GM18907 (cell line): ENCODE results near the gene LY6G6F.
A peak's percentile ranks its signal among the peaks of the same experiment; 100 is the strongest.

Experiments
- ATAC-seq: cut with Tn5 transposase; IDR thresholded peaks from one replicate; pipeline ENCODE4 v1.9.1; 2021; ENCODE audit warnings: mild to moderate bottlenecking, moderate library complexity; ENCODE audit not compliant: unreplicated experiment

The LY6G6F gene

DNA sequence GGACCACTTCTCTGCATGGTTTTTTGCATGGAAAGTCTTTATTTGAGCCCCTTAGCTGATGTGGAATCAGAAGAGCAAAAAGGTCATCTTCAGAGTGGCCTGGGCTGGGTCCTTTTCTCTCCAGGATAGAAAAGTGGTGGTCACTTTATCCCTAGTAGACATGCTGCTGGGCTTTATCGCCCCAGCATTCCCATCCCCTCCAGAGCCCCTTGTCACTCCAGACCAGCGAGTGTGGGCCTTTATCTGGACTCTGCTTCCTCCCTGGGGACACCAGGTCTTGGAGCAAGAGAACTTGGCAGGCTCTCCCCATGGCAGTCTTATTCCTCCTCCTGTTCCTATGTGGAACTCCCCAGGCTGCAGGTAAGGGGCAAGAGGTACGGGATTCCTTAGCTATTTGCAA is at the start of gene LY6G6F:
TSS of gene LY6G6F (plus strand) at position 268 of the 400 bp plus-strand sequence. CDS start at position 309, 41 bp downstream.
- ATAC-seq, result no peak

GRCh38 chr6:31657406-31658157 is 49.1 kb upstream of the LY6G6F start:
- ATAC-seq, result no peak

DNA sequence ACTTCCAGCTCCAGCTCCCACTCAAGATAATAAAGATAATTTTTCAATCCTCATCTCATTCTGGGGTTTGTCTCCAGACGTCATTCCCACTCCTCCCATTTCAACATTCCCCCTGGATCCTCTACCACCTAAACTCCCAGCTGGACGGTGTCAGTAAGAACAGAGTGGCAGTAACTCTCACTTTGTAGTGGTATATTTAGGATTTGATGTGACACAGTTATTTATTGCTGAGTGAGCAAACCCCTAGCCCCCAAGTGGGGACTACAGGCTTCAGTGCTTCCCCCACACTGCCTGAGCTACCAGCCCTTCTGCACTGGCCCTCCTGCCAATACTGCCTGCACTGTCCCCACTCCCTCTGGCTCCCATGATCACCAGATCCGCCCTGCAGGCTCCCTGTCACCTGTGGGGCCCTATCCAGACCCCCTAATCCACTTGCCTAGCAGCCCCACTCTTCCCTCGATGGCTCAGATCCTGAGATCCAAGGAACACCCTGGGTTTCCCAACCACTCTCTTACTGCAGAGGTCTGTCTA is 48.4 kb upstream of the LY6G6F start:
- ATAC-seq, result no peak

- no peak for ATAC-seq
Measured at GRCh38 chr6:31658983-31659648, 47.5 kb upstream of the LY6G6F start.

GRCh38 chr6:31659649-31660380 is 46.9 kb upstream of the LY6G6F start:
- no peak for ATAC-seq

DNA sequence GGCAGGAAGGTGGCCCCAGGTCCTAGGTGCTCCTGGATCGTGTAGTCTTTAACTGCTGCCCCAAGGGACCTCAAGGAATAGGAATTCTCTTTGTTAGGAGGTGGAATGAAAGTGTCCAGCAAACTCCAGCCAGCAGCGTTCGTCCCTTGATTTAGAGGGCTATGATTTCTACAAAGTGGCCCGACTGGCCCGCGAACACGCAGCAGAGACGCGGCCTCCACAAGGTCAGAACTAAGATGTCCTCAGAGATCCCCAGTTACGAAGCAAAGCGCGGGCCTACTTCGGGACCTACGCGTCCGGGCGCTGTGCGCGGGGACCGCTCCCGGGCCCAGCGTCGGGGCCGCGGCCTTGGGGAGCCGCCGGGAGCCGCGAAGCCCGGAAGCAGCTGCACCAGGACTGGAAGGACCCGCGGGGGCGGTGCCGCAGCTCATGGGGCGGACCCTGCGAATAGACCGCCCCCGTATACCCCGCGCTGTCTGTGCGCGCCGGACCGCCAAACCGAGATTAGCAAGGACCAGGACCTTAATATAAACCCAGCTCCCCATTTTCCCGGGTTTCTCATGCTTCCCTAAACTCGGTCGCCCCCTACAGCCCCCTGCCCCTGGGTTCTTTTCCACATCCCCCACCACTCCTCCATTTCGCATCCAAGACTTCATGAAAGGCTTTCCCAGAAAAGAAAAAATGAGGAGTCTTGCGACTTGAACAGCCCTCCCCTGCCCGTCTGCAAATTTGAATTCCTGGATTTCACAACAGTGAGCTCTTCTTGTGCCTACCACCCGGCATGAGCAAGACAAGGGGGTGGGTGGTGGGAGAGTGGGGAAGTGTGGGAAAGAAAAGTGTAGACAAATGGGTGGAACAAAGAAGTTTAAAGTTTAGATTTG is 46.0 kb upstream of the LY6G6F start, which contains the start of gene C6orf47:
TSS of gene C6orf47 (minus strand) at position 398 of the 881 bp plus-strand sequence. CDS start 831 bp downstream, outside the sequence.
- peak; percentile 43 for ATAC-seq

DNA sequence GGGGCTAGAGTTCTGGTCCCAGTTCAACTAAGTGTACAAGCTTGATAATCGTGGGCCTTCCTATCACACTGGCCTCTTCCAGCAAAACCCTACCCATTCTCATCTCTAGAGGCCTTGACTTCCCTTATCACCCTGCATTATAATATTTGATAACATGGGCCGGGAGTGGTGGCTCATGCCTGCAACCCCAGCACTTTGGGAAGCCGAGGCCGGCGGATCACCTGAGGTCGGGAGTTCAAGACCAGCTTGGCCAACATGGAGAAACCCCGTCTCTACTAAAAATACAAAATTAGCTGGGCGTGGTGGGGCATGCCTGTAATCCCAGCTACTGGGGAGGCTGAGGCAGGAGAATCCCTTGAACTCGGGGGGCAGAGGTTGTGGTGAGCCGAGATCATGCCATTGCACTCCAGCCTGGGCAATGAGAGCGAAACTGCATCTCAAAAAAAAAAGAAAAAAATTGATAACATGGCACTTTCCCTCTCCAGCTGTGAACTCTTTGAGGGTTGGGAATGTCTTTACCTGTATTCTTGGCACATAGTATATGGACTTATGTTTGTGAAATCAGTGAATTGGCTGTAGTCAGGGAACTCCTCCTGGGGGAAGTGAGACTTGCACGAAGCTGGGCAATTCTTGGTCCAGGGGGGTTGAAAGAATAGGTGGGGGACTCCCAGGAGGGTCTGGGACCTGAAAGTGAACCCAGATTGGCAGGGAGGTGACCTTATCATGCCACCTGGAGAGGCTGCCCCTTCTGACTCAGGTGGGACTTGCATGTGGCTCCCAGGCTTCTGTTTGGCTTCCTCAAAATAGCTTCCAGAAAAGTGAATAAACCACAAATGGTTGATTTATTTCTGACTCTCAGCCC is 45.2 kb upstream of the LY6G6F start:
- no peak for ATAC-seq

DNA sequence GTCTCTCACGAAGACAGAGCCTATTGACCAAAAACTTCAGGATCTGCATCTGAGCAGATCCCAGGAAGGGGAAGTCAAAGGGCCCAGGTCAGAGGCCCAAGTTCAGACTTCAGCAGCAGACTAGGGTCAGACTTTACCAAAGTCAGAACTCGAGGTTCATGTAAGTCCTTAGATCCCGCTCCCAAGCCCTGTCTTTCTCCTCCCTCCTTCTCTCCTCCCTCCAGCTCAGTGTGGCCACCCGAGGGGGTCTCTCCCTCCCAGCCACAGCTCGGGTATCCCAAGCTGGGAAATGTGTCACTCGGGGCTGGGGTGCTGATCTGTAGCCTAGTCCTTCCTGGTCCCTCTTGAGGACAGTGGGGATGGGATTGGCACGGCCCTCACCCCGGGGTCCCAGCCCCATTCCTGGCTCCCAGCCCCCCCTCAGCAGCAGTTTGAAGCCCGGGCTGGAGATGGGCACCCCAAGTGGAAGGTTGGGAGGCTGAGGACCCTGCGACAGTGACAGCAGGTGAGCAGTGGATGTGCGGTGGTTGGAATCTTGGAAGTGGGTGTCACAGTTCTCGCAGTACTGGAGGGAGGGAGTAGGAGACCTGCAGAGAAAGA is 44.4 kb upstream of the LY6G6F start:
- no peak for ATAC-seq

DNA sequence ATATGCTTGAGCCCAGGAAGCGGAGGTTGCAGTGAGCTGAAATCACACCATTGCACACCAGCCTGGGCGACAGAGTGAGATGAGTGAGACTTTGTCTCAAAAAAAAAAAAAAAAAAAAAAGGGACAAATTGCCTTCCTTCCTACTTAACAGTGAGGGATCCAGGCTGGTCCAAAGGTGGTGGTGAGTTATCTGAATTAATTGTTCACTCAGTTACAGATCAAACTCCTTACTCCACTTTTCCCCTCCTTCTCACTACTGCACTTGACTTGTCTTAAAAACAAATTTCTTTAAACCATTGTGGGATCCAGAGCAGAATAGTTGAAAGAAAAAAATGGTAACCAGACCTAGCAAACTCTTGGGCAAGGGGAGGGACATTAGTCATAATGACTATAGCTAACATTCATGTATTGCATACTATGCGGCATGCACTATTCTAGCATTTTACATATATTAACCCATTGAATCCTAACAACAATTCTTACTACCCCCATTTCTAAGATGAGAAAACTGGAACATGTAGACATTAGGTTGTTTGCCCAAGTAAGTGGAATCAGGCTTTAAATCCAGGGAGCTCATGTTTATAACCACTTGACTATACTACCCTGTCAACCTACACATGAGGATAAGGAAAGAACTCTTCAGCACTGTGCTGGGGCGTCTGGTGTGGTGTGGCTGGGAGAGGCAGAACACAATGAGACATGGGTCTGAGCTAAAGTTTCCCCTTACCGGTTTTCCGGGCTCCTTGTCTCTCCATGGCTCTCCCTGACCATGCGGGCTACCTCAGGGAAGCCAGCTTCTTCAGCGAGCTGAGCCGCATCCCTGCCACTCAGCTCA is 43.3 kb upstream of the LY6G6F start:
- no peak for ATAC-seq

DNA sequence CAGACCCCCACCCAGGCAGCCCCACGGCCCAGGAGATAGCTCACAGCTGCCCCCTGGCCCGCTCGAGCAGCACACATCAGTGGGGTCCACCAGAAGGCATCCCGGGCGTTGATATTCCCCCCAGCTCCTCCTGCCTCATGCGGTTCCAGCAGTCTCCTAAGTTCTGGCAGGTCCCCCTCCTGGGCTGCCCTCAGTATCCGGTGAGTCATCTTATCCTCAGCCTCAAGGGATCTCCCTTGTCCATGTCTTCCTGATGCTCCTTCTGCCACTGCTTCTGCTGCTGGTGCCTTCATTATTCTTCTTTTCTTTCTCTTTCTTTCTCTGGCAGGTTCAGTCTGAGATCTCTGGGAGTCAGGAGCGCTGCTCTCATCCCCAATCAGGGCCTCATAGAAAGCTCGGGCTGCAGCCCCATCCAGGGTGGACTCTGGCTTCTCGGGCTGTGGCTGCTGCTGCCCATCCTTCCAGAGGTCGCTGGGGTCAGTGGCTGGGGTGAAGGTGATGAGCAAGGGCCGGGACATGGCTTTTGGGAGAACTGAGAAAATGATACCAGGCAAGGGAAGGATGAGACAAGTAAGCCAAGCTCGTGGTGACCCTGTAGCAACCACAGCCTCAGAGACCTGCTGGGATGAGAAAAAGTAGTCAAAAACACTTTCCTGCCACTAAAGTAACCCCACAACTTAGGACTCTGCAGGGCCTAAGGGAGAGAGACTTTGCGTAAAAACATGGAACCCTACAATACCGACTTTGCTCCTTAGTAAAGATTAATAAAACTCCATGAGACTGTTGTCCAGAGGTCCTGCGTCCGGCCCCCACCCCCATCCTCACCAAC is 42.5 kb upstream of the LY6G6F start:
- no peak for ATAC-seq

DNA sequence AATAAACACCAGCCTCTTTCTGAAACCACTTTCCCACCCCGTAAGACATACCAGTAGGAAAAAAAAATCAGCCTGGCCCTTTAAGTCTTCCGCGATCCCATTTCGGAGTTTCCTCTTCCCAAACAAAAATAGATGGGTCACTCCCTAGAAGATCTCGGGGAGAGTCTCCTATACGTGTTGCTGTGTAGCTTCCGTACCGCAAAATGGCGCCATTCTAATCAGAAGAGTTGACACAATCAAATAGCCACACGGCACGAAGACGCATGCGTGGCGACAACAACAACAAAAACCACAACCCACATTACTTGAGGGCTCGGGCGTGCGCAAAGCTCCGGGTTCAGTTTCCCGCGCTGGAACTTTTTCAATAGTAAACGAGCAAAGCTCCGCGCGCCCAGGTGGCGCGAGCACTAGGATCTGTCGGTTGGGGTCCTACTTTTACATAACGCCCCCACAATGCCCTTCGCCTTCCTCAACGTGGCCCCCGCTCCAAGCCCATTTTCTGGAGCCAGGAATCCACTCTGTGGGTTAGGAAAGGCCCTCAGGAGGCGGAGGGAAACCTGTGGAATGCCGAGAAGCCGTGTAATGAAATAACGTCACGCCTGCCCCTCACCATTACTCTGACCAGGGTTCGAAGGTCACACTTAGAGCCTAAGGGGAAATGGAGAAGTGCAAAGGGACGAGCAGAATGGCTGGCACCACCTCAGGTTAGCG is 41.7 kb upstream of the LY6G6F start, which contains the start of gene GPANK1:
TSS of gene GPANK1 (minus strand) at position 208 of the 711 bp plus-strand sequence. CDS start 519 bp downstream, outside the sequence.
- ATAC-seq, result peak; percentile 35

GRCh38 chr6:31665501-31666336 is 40.9 kb upstream of the LY6G6F start, which contains the start of gene CSNK2B:
Gene CSNK2B (plus strand): TSS chr6:31666080. CDS start chr6:31666832, 752 bp downstream.
- ATAC-seq, result peak; percentile 81

- no peak for ATAC-seq
Measured at GRCh38 chr6:31666337-31666965, 40.2 kb upstream of the LY6G6F start.

DNA sequence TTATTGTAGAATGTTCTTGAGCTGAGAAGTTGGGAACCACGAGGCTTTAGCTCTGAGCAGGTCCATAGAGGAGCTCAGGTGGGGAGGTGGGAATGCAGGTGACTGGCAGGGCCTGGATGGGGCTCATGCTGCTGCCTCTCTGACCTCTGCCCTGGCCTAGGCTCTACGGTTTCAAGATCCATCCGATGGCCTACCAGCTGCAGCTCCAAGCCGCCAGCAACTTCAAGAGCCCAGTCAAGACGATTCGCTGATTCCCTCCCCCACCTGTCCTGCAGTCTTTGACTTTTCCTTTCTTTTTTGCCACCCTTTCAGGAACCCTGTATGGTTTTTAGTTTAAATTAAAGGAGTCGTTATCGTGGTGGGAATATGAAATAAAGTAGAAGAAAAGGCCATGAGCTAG is 37.0 kb upstream of the LY6G6F start, which contains the start of gene LY6G5B:
TSS of gene LY6G5B (plus strand) at position 301 of the 400 bp plus-strand sequence. CDS start 975 bp downstream, outside the sequence.
- no peak for ATAC-seq
